Measurements from ENCODE around the gene PCAT7.
A peak's percentile ranks its signal among the peaks of the same experiment; 100 is the strongest.

Gene PCAT7

GRCh38 chr9:94603259-94604160 lies 48.6 kb downstream of the PCAT7 start:
- DNase-seq (ENCODE audit: low read depth, low spot score), result peak; percentile 93

DNA sequence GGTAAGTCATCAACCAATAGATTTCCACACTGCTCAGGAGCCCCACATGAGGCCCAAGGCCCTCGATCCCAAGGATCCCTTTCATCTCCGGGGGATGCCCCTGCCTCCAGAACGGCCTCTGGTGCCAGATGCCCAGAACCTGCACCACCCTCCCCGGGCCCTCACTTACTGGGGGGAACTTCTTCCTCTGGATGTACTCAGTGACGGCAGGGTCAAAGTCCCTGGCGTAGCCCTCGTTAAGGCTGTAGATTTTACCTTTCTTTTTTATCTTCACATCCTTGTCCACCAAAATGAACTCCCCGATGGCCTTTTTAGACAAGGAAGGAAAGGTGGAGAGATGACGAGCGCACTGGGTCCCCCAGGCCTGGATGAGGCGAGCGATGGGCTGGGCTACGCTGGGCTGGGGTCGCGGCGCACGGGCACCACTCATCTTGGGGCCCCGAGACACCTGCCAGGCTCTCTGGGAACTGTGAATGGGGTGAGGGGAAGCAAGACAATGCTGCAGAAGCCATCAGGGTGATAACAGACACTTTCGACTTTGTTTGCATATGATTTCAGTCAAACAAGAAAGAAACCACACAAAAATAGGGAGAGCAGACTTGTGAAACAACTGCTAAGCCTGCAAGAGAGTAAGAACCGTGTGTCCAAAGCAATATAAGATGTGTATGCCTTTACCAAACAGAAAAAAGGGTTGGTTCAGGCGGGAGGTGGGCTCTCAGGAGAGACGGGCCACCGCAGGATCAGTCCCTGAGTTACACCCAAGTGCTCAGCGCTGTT lies 52.0 kb downstream of the PCAT7 start:
- DNase-seq (ENCODE audit: low read depth, low spot score), result no peak

GRCh38 chr9:94607423-94607691 lies 52.5 kb downstream of the PCAT7 start:
- no peak for DNase-seq (ENCODE audit: low read depth, low spot score)

DNA sequence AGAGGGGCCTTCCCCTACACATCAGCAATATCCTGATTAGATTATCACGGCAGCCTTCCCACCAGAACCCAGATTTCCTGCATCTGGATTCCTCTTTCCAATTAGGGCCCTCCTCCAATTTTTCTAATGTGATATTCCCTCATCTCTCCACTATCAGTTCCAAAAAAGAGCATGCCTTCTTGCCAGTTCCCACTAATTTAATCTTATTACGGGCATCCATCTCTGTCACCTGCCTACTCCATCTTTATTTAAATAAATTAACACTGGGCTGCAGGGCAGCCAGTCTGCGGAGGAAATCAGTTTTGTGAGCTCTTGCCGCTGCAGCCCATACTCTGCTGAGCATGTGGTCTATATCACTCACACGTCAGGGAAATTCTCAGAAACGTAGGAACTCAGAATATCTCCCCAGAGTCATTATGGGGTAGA lies 55.3 kb downstream of the PCAT7 start:
- no peak for DNase-seq (ENCODE audit: low read depth, low spot score)

GRCh38 chr9:94611638-94612068 lies 56.8 kb downstream of the PCAT7 start:
- no peak for DNase-seq (ENCODE audit: low read depth, low spot score)

- DNase-seq (ENCODE audit: low read depth, low spot score), result no peak
These were observed 57.2 kb downstream of the PCAT7 start for GRCh38 chr9:94612071-94612470.

DNA sequence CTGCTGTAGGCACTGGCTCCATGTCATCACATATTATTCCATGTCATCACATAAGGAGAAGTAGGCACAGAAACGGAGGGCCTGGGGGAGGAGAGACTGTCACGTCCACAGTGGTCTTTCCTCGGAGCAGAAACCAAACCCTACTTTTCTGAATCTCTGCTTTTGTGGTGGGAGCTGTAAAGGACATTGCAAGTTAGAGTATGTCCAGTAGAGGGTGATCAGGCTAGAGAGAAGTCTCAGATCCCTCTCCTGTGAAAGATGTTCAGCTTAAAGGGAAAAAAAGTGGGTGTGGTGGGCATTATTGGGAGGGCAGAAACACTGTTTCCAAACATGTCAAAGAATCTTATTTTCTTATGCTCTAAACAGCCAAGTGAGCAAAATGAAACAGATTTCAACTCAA lies 58.1 kb downstream of the PCAT7 start:
- no peak for DNase-seq (ENCODE audit: low read depth, low spot score)

- DNase-seq (ENCODE audit: low read depth, low spot score), result no peak
These were observed 64.1 kb downstream of the PCAT7 start for GRCh38 chr9:94619026-94619425.
